Gastroesophageal sphincter (tissue), 4 donors: ENCODE results near the gene LINC01488. TPM values are rescaled to one million over a fixed set of nuclear protein-coding genes. Genes with fewer than 3 reads are reported as not detected.

Experiments
- ATAC-seq: fragments of 150-250 bp; one replicate; pipeline ENCODE4 v1.9.1; 2016; ENCODE audit warnings: mild to moderate bottlenecking, moderate library complexity
- H3K27ac ChIP-seq, 4 donors: fragments of 200-600 bp; sonication (generic) in 3 of 4; 1 replicate in 3 of 4; 2 replicates in 1 of 4; pipeline ENCODE4 v1.5.1; 2016 to 2019
- H3K27me3 ChIP-seq: fragments of 200-600 bp; sonication (generic); one replicate; pipeline ENCODE4 v1.5.1; 2019
- H3K36me3 ChIP-seq, 2 donors: fragments of 200-600 bp; sonication (generic); one replicate each; pipeline ENCODE4 v1.5.1; 2019; ENCODE audit warnings: control low read depth in 1 of 2
- H3K4me1 ChIP-seq, 3 donors: fragments of 200-600 bp; sonication (generic); 1 replicate in 2 of 3; 2 replicates in 1 of 3; pipeline ENCODE4 v1.5.1; 2016 to 2019; ENCODE audit warnings: control low read depth in 2 of 3
- H3K4me3 ChIP-seq, 2 donors: fragments of 200-600 bp; sonication (generic); one replicate each; pipeline ENCODE4 v1.5.1; 2019; ENCODE audit warnings: mild to moderate bottlenecking in 1 of 2, moderate library complexity in 1 of 2
- H3K9me3 ChIP-seq, 3 donors: fragments of 200-600 bp; sonication (generic); one replicate each; pipeline ENCODE4 v1.5.1; 2017 to 2019; ENCODE audit warnings: control low read depth in 2 of 3
- EP300 ChIP-seq: sonication (generic); formaldehyde crosslinking; IDR thresholded peaks from one replicate; pipeline ENCODE4 v1.6.1; 2017; ENCODE audit warnings: antibody characterized with exemption, mild to moderate bottlenecking
- POLR2A ChIP-seq, 2 donors: fragments of 450-650 bp; IDR thresholded peaks; one replicate each; pipeline ENCODE4 v1.6.1; 2017; ENCODE audit warnings: antibody characterized with exemption in 2 of 2, mild to moderate bottlenecking in 2 of 2, moderate library complexity in 1 of 2
- POLR2AphosphoS5 ChIP-seq: sonication (generic); formaldehyde crosslinking; IDR thresholded peaks from one replicate; pipeline ENCODE4 v1.6.1; 2017; ENCODE audit warnings: antibody characterized with exemption
- WGBS, 2 donors: methylation state at CpG; one replicate each; pipeline ENCODE4 v1.1.5; 2018; ENCODE audit warnings: low coverage in 1 of 2; 5-methylcytosine and 5-hydroxymethylcytosine counted together
- total RNA-seq, 4 donors: library from RNA; depleted of rRNA; stranded (reverse); fragments of >200 nt; gene quantifications; one replicate each; pipeline ENCODE4 v1.1.0, GENCODE V29; 2016
- TF ChIP-seq, protein P1 (sequence below), 4 experiments: fragments of 200-600 bp in 2 of 4; fragments of 450-650 bp in 2 of 4; sonication (generic) in 1 of 4; IDR thresholded peaks; one replicate each; pipeline ENCODE4 v1.5.1; 2017 to 2019; ENCODE audit warnings: antibody characterized with exemption in 4 of 4, mild to moderate bottlenecking in 2 of 4, moderate library complexity in 2 of 4

LINC01488 gene
- total RNA-seq, 4 donors from 2014 or later, result not detected

GRCh38 chr11:69488543-69488940 lies 7.1 kb downstream of the LINC01488 start:
- Histone ChIP-seq H3K4me1 (peaks cover 0 to 32% (median 7%) of the 10 kb centered on the region in 3 donors), H3K27me3 (no peaks in the 10 kb centered on the region), H3K9me3 (no peaks in the 10 kb centered on the region), H3K36me3 (no peaks in the 10 kb centered on the region), H3K27ac (peak overlapping the region in 3 of 4 donors; percentile 51 to 61 (median 60)), H3K4me3 (no peak overlapping the region)
- WGBS, 2 donors, result no CpG with 5 or more reads among the region's 16 CpGs
- TF ChIP-seq, protein P1, sequence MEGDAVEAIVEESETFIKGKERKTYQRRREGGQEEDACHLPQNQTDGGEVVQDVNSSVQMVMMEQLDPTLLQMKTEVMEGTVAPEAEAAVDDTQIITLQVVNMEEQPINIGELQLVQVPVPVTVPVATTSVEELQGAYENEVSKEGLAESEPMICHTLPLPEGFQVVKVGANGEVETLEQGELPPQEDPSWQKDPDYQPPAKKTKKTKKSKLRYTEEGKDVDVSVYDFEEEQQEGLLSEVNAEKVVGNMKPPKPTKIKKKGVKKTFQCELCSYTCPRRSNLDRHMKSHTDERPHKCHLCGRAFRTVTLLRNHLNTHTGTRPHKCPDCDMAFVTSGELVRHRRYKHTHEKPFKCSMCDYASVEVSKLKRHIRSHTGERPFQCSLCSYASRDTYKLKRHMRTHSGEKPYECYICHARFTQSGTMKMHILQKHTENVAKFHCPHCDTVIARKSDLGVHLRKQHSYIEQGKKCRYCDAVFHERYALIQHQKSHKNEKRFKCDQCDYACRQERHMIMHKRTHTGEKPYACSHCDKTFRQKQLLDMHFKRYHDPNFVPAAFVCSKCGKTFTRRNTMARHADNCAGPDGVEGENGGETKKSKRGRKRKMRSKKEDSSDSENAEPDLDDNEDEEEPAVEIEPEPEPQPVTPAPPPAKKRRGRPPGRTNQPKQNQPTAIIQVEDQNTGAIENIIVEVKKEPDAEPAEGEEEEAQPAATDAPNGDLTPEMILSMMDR (IDR thresholded peaks at IDR 0.05), result no peak
- TF ChIP-seq POLR2A (IDR thresholded peaks at IDR 0.05) (no peak), EP300 (no peak)
- ATAC-seq, result no peak

GRCh38 chr11:69489031-69489745 lies 7.7 kb downstream of the LINC01488 start:
- ATAC-seq, result peak; percentile 32
- no peak for TF ChIP-seq POLR2A (IDR thresholded peaks at IDR 0.05)
- TF ChIP-seq, protein P1 (IDR thresholded peaks at IDR 0.05), result no peak
- TF ChIP-seq EP300, result no peak
- no peak for TF ChIP-seq POLR2AphosphoS5
- no peaks in the 10 kb centered on the region for H3K27me3 ChIP-seq
- H3K4me3 ChIP-seq, result no peak overlapping the region
- H3K4me1 ChIP-seq, result peaks cover 0 to 32% (median 7%) of the 10 kb centered on the region in 3 donors
- no peaks in the 10 kb centered on the region for H3K36me3 ChIP-seq
- H3K27ac ChIP-seq, result peak overlapping the region in 3 of 4 donors; percentile 51 to 61 (median 60)
- H3K9me3 ChIP-seq, result no peaks in the 10 kb centered on the region
- WGBS, 2 donors, result 62% methylated on average over 2 of the region's 23 CpGs; no CpG with 5 or more reads in 1 of the 2 donors

- WGBS, 2 donors, result no CpG with 5 or more reads among the region's 11 CpGs
- peak overlapping the region in 3 of 4 donors; percentile 51 to 61 (median 60) for H3K27ac ChIP-seq
- H3K4me1 ChIP-seq, result peaks cover 0 to 36% (median 7%) of the 10 kb centered on the region in 3 donors
- H3K4me3 ChIP-seq, result no peak overlapping the region
- ATAC-seq, result no peak
- TF ChIP-seq POLR2AphosphoS5 (no peak), POLR2A (IDR thresholded peaks at IDR 0.05) (no peak), EP300 (no peak)
- TF ChIP-seq, protein P1 (IDR thresholded peaks at IDR 0.05), result no peak
- no peaks in the 10 kb centered on the region for H3K36me3 ChIP-seq
- H3K27me3 ChIP-seq, result no peaks in the 10 kb centered on the region
- no peaks in the 10 kb centered on the region for H3K9me3 ChIP-seq
Measured at GRCh38 chr11:69489746-69490365, 8.4 kb downstream of the LINC01488 start.

GRCh38 chr11:69490516-69490915 lies 9.1 kb downstream of the LINC01488 start:
- H3K9me3 ChIP-seq, result no peaks in the 10 kb centered on the region
- H3K27ac ChIP-seq, result no peak overlapping the region
- TF ChIP-seq, protein P1 (IDR thresholded peaks at IDR 0.05), result no peak
- no peak for TF ChIP-seq EP300
- TF ChIP-seq POLR2A (IDR thresholded peaks at IDR 0.05), result no peak
- TF ChIP-seq POLR2AphosphoS5, result no peak
- no peaks in the 10 kb centered on the region for H3K36me3 ChIP-seq
- ATAC-seq, result no peak
- no peaks in the 10 kb centered on the region for H3K27me3 ChIP-seq
- no peak overlapping the region for H3K4me3 ChIP-seq
- WGBS, 2 donors, result 72 to 92% methylated on average over 2 of the region's 10 CpGs
- H3K4me1 ChIP-seq, result peaks cover 0 to 43% (median 7%) of the 10 kb centered on the region in 3 donors
